Astrocyte (in vitro differentiated cells and primary cell): Measurements from ENCODE around the gene VGLL2.

Source experiments
- CTCF ChIP-seq: IDR thresholded peaks from 2 replicates; pipeline ENCODE4 v1.5.1; 2011; ENCODE audit warnings: low read depth, mild to moderate bottlenecking, inconsistent platforms, low read length, moderate library complexity; ENCODE audit not compliant: insufficient read depth
- EZH2 ChIP-seq: IDR thresholded peaks from 2 replicates; pipeline ENCODE4 v1.6.1; 2012; ENCODE audit warnings: mild to moderate bottlenecking, low read length, inconsistent platforms; ENCODE audit not compliant: insufficient read depth

GRCh38 chr6:117270055-117270842, 4.9 kb downstream of the VGLL2 start:
- TF ChIP-seq CTCF: no peak
- peak; percentile 98 for TF ChIP-seq EZH2
